H1 (cell line): ENCODE results near the gene HMGB1. TPM values are rescaled to one million over a fixed set of nuclear protein-coding genes. Genes with fewer than 3 reads are reported as not detected.

Source experiments
- CHD7 ChIP-seq: fragments of 300-600 bp; sonication (generic); IDR thresholded peaks from 2 replicates; pipeline ENCODE4 v1.7.1; 2012; ENCODE audit warnings: low read length, moderate library complexity, mild to moderate bottlenecking, inconsistent platforms; ENCODE audit not compliant: insufficient replicate concordance
- EP300 ChIP-seq, 2 experiments: IDR thresholded peaks; 1 replicate in 1 of 2; 2 replicates in 1 of 2; pipeline ENCODE4 v1.6.1; 2011 to 2012; ENCODE audit warnings: low read depth in 2 of 2, low read length in 2 of 2, mild to moderate bottlenecking in 2 of 2, borderline replicate concordance in 1 of 2, inconsistent platforms in 1 of 2, moderate library complexity in 1 of 2
- KDM5A ChIP-seq: fragments of 200-600 bp; IDR thresholded peaks from 2 replicates; pipeline ENCODE4 v1.7.1; 2012; ENCODE audit warnings: mild to moderate bottlenecking, low read length, inconsistent platforms, mixed read lengths
- NRF1 ChIP-seq: IDR thresholded peaks from 2 replicates; pipeline ENCODE4 v1.6.1; 2011; ENCODE audit warnings: mild to moderate bottlenecking, low read depth, low read length, improper control_type of control experiment
- SIRT6 ChIP-seq: IDR thresholded peaks from one replicate; pipeline ENCODE4 v1.7.1; 2012; ENCODE audit warnings: low read length, inconsistent platforms
- SP1 ChIP-seq: IDR thresholded peaks from 2 replicates; pipeline ENCODE4 v1.6.1; 2011; ENCODE audit warnings: low read depth, low read length
- SRF ChIP-seq: IDR thresholded peaks from 2 replicates; pipeline ENCODE4 v1.6.1; 2011; ENCODE audit warnings: mild to moderate bottlenecking, low read depth, low read length, moderate library complexity
- USF2 ChIP-seq: IDR thresholded peaks from 2 replicates; pipeline ENCODE4 v1.6.1; 2011; ENCODE audit warnings: low read length, improper control_type of control experiment
- ZNF274 ChIP-seq: IDR thresholded peaks from 2 replicates; pipeline ENCODE4 v1.7.0; 2012; ENCODE audit warnings: low read length, borderline replicate concordance; ENCODE audit errors: extremely low read depth
- polyA plus RNA-seq, 7 experiments: library from polyadenylated mRNA; depleted of rRNA in 3 of 7; stranded (reverse) in 5 of 7; unstranded in 2 of 7; fragments of >200 nt in 5 of 7; fragments of 200-250 nt in 2 of 7; gene quantifications; 1 replicate in 5 of 7; 2 replicates in 1 of 7; 4 replicates in 1 of 7; pipeline versions ENCODE4 v1.2.1 to v1.2.3, GENCODE V29; 2011 to 2013; ENCODE audit warnings: missing spikeins in 2 of 7, mixed read lengths in 2 of 7
- total RNA-seq: library from RNA; stranded (reverse); fragmentation: NEBNext Ultra II Directional; extraction: Animal tissue kit (Norgen Biotek cat#: 25700); gene quantifications from 2 replicates; pipeline ENCODE4 v1.2.1, GENCODE V29; 2021

HMGB1 gene
- total and polyA plus RNA-seq, 2 of the 8 experiments (the other 6 are each of a cell fraction or from before 2014, with no cell fraction given), result 123 to 776 TPM

DNA sequence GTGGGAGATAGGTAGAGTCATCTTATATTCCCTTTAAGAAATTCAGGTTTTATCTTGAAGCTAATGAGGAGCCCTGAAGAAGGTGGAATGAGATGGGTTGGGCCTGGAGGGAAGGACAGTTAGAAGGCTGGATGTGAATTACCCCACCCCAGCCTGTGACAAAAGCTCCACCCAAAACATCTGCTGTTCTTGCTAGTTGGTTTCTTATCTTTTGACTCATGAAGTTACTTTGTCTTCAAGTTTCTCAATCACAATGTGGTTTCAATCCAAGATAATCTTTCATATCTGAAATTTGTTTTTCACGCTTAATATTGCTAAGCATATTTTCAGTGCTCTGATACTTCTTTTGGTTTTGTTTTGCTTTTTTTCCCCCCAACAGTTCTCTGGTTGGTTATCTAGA is 38.3 kb upstream of the HMGB1 start (continued):
- TF ChIP-seq CHD7 (no peak), EP300 (IDR thresholded peaks at IDR 0.05; ENCODE audit: borderline replicate concordance in 1 of 2, low read depth in 2 of 2, low read length in 2 of 2) (no peak), SP1 (no peak), SIRT6 (no peak), SRF (no peak), ZNF274 (no peak), USF2 (no peak), KDM5A (no peak), NRF1 (no peak)
